GM21576 (cell line): ENCODE measurements around the gene CSAG3.
"Not testable (repeated sequence)": the region's sequence is repeated elsewhere in the genome, so short reads cannot be mapped to it uniquely, and the experiment has no call there.

Source experiments
- ATAC-seq: cut with Tn5 transposase; IDR thresholded peaks from one replicate; pipeline ENCODE4 v1.9.1; 2021; ENCODE audit warnings: mild to moderate bottlenecking, moderate library complexity; ENCODE audit not compliant: unreplicated experiment

Gene CSAG3

DNA sequence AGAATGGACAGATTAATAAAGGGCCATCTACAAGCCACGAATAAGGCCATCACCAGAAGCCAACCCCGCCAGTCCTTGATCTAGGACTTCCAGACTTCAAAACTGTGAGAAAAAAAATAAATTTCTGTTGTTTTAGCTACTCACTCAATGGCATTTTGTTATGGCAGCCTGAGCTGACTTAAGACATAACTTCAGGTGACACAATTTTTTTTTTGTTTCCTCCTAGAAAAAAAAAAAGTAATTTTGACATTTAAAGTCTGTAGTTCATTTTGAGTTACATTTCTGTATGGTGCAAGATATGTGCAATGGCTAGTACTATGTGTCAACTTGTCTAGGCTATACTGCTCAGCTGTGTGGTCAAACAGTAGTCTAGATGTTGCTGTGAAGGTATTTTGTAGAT, at the start of gene CSAG3:
Gene CSAG3 (plus strand): TSS at position 301 of the 400 bp plus-strand sequence.
- not testable (repeated sequence) for ATAC-seq

GRCh38 chrX:152713195-152713594, 45.8 kb upstream of the CSAG3 start:
- not testable (repeated sequence) for ATAC-seq

DNA sequence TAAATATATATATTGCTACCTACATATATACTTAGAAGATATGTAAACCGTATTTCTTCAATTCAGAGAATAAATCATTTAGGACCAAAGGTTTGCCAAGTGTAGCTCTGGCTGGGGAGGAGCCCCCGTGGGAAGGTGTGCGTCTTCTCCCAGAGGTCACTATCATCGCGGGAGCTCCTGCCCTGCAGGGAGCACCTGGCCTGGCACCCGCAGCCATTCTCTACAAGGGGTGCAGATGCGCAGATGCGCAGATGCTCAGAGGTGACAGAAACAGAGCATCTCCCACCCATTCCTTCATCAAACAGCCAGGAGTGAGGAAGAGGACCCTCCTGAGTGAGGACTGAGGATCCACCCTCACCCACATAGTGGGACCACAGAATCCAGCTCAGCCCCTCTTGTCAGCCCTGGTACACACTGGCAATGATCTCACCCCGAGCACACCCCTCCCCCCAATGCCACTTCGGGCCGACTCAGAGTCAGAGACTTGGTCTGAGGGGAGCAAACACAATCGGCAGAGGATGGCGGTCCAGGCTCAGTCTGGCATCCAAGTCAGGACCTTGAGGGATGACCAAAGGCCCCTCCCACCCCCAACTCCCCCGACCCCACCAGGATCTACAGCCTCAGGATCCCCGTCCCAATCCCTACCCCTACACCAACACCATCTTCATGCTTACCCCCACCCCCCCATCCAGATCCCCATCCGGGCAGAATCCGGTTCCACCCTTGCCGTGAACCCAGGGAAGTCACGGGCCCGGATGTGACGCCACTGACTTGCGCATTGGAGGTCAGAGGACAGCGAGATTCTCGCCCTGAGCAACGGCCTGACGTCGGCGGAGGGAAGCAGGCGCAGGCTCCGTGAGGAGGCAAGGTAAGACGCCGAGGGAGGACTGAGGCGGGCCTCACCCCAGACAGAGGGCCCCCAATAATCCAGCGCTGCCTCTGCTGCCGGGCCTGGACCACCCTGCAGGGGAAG, 44.9 kb upstream of the CSAG3 start, which contains the start of gene MAGEA2B:
Gene MAGEA2B (plus strand): TSS at position 814 of the 973 bp plus-strand sequence. CDS start 2,479 bp downstream, outside the sequence.
- not testable (repeated sequence) for ATAC-seq

GRCh38 chrX:152725409-152725808, 33.6 kb upstream of the CSAG3 start:
- ATAC-seq: no peak

DNA sequence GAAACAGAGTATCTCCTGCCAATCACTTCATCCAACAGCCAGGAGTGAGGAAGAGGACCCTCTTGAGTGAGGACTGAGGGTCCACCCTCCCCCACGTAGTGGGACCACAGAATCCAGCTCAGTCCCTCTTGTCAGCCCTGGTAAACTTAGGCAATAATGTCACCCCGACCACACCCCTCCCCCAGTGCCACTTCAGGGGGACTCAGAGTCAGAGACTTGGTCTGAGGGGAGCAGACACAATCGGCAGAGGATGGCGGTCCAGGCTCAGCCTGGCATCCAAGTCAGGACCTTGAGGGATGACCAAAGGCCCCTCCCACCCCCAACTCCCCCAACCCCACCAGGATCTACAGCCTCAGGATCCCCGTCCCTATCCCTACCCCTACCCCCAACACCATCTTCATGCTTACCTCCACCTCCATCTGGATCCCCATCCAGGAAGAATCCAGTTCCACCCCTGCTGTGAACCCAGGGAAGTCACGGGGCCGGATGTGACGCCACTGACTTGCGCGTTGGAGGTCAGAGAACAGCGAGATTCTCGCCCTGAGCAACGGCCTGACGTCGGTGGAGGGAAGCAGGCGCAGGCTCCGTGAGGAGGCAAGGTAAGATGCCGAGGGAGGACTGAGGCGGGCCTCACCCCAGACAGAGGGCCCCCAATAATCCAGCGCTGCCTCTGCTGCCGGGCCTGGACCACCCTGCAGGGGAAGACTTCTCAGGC, 25.6 kb upstream of the CSAG3 start, which contains the start of the genes CSAG1 and MAGEA12:
Gene CSAG1 (minus strand): TSS at position 461 of the 715 bp plus-strand sequence. CDS start 1,261 bp downstream, outside the sequence.
Gene MAGEA12 (plus strand): TSS at position 497 of the 715 bp plus-strand sequence. CDS start 2,405 bp downstream, outside the sequence.
- no peak for ATAC-seq

DNA sequence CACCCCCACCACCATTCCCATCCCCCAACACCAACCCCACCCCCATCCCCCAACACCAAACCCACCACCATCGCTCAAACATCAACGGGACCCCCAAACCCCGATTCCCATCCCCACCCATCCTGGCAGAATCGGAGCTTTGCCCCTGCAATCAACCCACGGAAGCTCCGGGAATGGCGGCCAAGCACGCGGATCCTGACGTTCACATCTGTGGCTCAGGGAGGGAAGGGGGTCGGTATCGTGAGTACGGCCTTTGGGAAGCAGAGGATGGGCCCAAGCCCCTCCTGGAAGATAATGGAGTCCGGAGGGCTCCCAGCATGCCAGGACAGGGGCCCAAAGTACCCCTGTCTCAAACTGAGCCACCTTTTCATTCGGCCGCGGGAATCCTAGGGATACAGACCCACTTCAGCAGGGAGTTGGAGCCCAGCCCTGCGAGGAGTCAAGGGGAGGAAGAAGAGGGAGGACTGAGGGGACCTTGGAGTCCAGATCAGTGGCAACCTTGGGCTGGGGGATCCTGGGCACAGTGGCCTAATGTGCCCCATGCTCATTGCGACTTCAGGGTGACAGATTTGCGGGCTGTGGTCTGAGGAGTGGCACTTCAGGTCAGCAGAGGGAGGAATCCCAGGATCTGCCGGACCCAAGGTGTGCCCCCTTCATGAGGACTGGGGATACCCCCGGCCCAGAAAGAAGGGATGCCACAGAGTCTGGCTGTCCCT, 24.7 kb upstream of the CSAG3 start:
- ATAC-seq: not testable (repeated sequence)

DNA sequence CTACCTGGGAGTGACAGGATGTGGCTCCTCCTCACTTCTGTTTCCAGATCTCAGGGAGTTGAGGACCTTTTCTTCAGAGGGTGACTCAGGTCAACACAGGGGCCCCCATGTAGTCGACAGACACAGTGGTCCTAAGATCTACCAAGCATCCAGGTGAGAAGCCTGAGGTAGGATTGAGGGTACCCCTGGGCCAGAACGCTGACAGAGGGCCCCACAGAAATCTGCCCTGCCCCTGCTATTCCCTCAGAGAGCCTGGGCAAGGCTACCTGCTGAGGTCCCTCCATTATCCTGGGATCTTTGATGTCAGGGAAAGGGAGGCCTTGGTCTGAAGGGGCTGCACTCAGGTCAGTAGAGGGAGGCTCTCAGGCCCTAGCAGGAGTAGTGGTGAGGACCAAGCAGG, 23.9 kb upstream of the CSAG3 start:
- no peak for ATAC-seq

- ATAC-seq: no peak
Observed at GRCh38 chrX:152735860-152736511, 23.0 kb upstream of the CSAG3 start.

DNA sequence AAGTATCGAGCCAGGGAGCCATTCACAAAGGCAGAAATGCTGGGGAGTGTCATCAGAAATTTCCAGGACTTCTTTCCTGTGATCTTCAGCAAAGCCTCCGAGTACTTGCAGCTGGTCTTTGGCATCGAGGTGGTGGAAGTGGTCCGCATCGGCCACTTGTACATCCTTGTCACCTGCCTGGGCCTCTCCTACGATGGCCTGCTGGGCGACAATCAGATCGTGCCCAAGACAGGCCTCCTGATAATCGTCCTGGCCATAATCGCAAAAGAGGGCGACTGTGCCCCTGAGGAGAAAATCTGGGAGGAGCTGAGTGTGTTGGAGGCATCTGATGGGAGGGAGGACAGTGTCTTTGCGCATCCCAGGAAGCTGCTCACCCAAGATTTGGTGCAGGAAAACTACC, 22.5 kb upstream of the CSAG3 start:
- not testable (repeated sequence) for ATAC-seq

DNA sequence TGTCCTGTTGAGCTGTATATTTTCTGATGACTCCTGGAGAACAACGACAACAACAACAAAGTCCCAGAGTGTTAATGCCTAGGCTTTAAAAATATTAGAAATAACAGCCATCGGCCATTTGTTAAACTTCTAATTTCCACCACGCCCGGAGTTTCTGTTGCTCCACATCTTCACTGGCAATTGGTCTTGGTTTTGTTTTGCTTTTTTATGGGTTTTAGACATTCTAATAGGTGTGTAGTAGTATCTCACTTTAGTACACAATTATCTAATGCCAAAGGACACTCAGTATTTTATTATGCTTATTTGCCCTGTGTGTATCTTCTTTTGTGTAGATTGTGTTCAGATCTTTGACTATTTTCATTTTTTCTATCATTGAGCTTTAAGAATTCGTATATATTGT, 20.5 kb upstream of the CSAG3 start:
- no peak for ATAC-seq

DNA sequence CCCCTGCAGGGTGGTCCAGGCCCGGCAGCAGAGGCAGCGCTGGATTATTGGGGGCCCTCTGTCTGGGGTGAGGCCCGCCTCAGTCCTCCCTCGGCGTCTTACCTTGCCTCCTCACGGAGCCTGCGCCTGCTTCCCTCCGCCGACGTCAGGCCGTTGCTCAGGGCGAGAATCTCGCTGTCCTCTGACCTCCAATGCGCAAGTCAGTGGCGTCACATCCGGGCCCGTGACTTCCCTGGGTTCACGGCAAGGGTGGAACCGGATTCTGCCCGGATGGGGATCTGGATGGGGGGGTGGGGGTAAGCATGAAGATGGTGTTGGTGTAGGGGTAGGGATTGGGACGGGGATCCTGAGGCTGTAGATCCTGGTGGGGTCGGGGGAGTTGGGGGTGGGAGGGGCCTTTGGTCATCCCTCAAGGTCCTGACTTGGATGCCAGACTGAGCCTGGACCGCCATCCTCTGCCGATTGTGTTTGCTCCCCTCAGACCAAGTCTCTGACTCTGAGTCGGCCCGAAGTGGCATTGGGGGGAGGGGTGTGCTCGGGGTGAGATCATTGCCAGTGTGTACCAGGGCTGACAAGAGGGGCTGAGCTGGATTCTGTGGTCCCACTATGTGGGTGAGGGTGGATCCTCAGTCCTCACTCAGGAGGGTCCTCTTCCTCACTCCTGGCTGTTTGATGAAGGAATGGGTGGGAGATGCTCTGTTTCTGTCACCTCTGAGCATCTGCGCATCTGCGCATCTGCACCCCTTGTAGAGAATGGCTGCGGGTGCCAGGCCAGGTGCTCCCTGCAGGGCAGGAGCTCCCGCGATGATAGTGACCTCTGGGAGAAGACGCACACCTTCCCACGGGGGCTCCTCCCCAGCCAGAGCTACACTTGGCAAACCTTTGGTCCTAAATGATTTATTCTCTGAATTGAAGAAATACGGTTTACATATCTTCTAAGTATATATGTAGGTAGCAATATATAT, 5.0 kb upstream of the CSAG3 start, which contains the start of gene MAGEA2:
Gene MAGEA2 (minus strand): TSS at position 157 of the 965 bp plus-strand sequence. CDS start 2,479 bp downstream, outside the sequence.
- ATAC-seq: not testable (repeated sequence)

DNA sequence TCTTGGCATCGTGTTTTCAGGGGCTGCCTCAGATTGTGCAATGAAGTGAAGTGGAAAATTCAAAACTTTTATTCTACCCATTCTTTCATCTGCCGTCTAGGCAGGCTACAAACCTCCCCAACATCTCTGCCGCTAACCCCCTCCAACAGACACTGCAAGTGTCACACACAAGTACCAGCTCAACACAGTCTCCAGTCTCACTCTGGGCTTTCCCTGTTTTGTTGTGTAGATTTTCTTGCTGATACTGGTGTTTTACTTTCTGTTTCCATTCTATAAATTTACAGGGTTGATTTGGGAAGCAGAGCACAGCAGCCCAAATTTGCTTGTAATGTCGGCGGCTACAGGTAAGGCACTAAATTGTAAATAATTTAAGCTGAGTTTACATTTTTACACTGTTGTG, 4.1 kb upstream of the CSAG3 start:
- not testable (repeated sequence) for ATAC-seq

DNA sequence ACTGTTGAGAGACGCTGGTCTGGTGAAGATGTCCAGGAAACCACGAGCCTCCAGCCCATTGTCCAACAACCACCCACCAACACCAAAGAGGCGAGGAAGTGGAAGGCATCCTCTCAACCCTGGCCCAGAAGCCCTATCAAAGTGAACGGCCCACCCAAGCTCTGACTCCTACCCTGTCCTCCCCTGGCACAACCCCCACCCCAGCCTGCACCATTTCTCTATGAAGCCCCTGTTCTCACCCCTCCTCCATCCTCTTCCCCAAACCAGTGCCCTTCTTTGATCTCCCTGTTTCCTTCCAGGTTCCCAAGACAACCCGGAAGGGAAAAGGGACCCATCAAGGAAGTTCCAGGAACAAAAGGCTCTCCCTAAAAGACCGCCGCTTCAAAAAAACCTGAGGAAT, 526 bp downstream of the CSAG3 start:
- not testable (repeated sequence) for ATAC-seq

DNA sequence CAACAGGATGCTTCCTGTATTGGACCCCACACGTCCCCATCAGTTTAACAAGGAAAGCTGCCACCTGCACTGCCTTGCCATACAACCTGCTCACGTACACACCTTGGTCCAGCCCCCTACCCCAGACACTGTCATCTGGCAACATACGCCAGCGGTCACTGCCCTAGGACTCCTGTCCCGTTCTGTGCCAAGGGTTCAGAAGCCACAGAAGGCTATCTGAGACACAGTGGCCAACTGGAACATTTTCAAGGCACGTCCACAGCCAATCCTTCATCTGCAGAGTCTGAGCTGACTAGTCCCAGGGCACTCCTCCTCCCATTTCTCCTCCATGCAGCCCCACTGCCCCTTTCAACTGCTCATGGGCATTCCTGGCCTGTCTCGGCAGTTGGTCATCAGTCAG, 2.6 kb downstream of the CSAG3 start:
- ATAC-seq: not testable (repeated sequence)

- not testable (repeated sequence) for ATAC-seq
Observed at GRCh38 chrX:152766562-152766961, 7.5 kb downstream of the CSAG3 start.

- ATAC-seq: not testable (repeated sequence)
Observed at GRCh38 chrX:152769549-152770289, 10.7 kb downstream of the CSAG3 start, which contains the start of gene MAGEA6. Gene MAGEA6 (minus strand): TSS chrX:152769689. CDS start chrX:152767650, 2,039 bp downstream.

DNA sequence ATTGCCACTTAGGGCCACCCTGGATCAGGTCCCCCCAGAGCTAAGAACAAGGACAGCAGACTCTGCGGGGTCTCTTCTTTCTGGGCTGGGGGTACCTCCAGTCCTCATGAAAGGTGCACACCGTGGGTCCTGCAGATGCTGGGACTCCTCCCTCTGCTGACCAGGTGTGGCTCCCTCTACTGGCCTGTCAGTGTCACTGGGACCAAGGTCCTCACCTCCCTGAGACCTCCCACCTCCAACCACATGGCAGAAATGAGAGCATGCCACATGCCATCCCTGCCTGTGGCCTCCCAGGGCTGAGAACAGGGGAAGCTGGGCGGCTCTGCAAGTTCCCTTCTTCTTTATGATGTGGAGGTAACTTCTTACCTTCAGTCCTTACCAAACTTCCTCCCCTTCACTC, 28.0 kb downstream of the CSAG3 start:
- peak; percentile 89 for ATAC-seq

- no peak for ATAC-seq
Observed at GRCh38 chrX:152798945-152799344, 39.9 kb downstream of the CSAG3 start.
